GM19463 (cell line): ENCODE measurements around the gene ARHGEF28.

Experiments used
- ATAC-seq: cut with Tn5 transposase; IDR thresholded peaks from one replicate; pipeline ENCODE4 v1.9.1; 2021; ENCODE audit warnings: mild to moderate bottlenecking, moderate library complexity; ENCODE audit not compliant: unreplicated experiment

The ARHGEF28 gene

GRCh38 chr5:73987915-73988314 lies 361.9 kb downstream of the ARHGEF28 start:
- no peak for ATAC-seq

GRCh38 chr5:73989956-73990355 lies 364.0 kb downstream of the ARHGEF28 start:
- ATAC-seq, result no peak
